K562 (cell line): Measurements from ENCODE around the gene PHTF2. TPM values are rescaled to one million over a fixed set of nuclear protein-coding genes. Genes with fewer than 3 reads are reported as not detected.

Source experiments
- FOSL1 ChIP-seq: fragments of 200-800 bp; sonication (Bioruptor generic); conservative IDR thresholded peaks from 2 replicates; pipeline ENCODE4 v1.6.1; 2016; ENCODE audit warnings: missing genetic modification characterization, missing compliant biosample characterization
- GMEB1 ChIP-seq: fragments of 250-450 bp; sonication (Bioruptor Pico); IDR thresholded peaks from 2 replicates; pipeline ENCODE4 v1.4.0; 2020; ENCODE audit warnings: mild to moderate bottlenecking
- GTF2F1 ChIP-seq: IDR thresholded peaks from 2 replicates; pipeline ENCODE4 v1.6.1; 2011; ENCODE audit warnings: low read depth, low read length, improper control_type of control experiment
- NR2F6 ChIP-seq: fragments of 450-650 bp; formaldehyde crosslinking; IDR thresholded peaks from 2 replicates; pipeline ENCODE4 v1.4.0; 2020; ENCODE audit warnings: mild to moderate bottlenecking
- PTBP1 ChIP-seq: fragments of 200-400 bp; formaldehyde crosslinking; IDR thresholded peaks from 2 replicates; pipeline ENCODE4 v1.6.1; 2017; ENCODE audit warnings: low read depth, low read length
- RAD51 ChIP-seq: fragments of 450-650 bp; IDR thresholded peaks from 2 replicates; pipeline ENCODE4 v1.7.1; 2016; ENCODE audit warnings: low read depth, mild to moderate bottlenecking, borderline replicate concordance
- ZNF76 ChIP-seq: fragments of 250-450 bp; sonication (Bioruptor Pico); IDR thresholded peaks from 2 replicates; pipeline ENCODE4 v1.4.0; 2020; ENCODE audit warnings: mild to moderate bottlenecking, moderate library complexity, borderline replicate concordance
- polyA plus RNA-seq, 8 experiments: library from polyadenylated mRNA; depleted of rRNA in 4 of 8; stranded (reverse) in 5 of 8; unstranded in 3 of 8; fragments of >200 nt; fragmentation: Nextera tagmentation in 2 of 8; fragmentation: Illumina TruSeq in 1 of 8; extraction: Ambion mirVana in 2 of 8; extraction: Trizol in 1 of 8; gene quantifications; 2 replicates each; pipeline versions ENCODE4 v1.2.1 to v1.2.3, GENCODE V29; 2011 to 2014; ENCODE audit warnings: inconsistent platforms in 1 of 8, missing spikeins in 1 of 8
- total RNA-seq, 7 experiments: library from RNA; depleted of rRNA in 6 of 7; stranded (reverse); fragments of >200 nt in 6 of 7; fragmentation: Illumina TruSeq in 2 of 7; extraction: Trizol in 2 of 7; gene quantifications; 2 replicates each; pipeline versions ENCODE4 v1.2.1 to v1.2.3, GENCODE V29; 2011 to 2021; ENCODE audit warnings: low replicate concordance in 1 of 7
- TF ChIP-seq, protein P1 (sequence below): sonication (generic); formaldehyde crosslinking; IDR thresholded peaks from 2 replicates; pipeline ENCODE4 v1.8.0; 2022; ENCODE audit warnings: mild to moderate bottlenecking, missing genetic modification reagents
- TF ChIP-seq, protein P2 (sequence below): sonication (generic); formaldehyde crosslinking; IDR thresholded peaks from 2 replicates; pipeline ENCODE4 v1.9.0; 2022; ENCODE audit warnings: mild to moderate bottlenecking, missing genetic modification reagents
- TF ChIP-seq, protein P3 (sequence below), 2 experiments: fragments of 450-650 bp; formaldehyde crosslinking in 1 of 2; IDR thresholded peaks; 2 replicates each; pipeline versions ENCODE4 v1.4.0 to v1.6.1; 2014 to 2020; ENCODE audit warnings: mild to moderate bottlenecking in 2 of 2, borderline replicate concordance in 1 of 2, low read depth in 1 of 2
- TF ChIP-seq, protein P4 (sequence below): sonication (generic); formaldehyde crosslinking; IDR thresholded peaks from 2 replicates; pipeline ENCODE4 v1.8.0; 2022; ENCODE audit warnings: mild to moderate bottlenecking, low read depth, missing genetic modification reagents

Gene PHTF2
- total and polyA plus RNA-seq, 9 of the 15 experiments (the other 6 are each of a cell fraction or from before 2014, with no cell fraction given), result 17.9 to 43.6 (median 25.4) TPM

GRCh38 chr7:77797734-77798393 lies 709 bp upstream of the PHTF2 start (continued):
- TF ChIP-seq RAD51 (peak; percentile 61; the same call in 1 of the 2 replicates), PTBP1 (no peak), GMEB1 (CRISPR knock-in tag) (peak; percentile 46; the same call in 1 of the 2 replicates), NR2F6 (CRISPR knock-in tag) (0 out of 2 replicates have a peak, but pooled peaks have one; percentile 71), FOSL1 (tag) (0 out of 2 replicates have a peak, but pooled peaks have one; percentile 23), ZNF76 (CRISPR knock-in tag) (peak; percentile 78; the same call in 1 of the 2 replicates), GTF2F1 (0 out of 2 replicates have a peak, but pooled peaks have one; percentile 29)
- TF ChIP-seq, protein P1, sequence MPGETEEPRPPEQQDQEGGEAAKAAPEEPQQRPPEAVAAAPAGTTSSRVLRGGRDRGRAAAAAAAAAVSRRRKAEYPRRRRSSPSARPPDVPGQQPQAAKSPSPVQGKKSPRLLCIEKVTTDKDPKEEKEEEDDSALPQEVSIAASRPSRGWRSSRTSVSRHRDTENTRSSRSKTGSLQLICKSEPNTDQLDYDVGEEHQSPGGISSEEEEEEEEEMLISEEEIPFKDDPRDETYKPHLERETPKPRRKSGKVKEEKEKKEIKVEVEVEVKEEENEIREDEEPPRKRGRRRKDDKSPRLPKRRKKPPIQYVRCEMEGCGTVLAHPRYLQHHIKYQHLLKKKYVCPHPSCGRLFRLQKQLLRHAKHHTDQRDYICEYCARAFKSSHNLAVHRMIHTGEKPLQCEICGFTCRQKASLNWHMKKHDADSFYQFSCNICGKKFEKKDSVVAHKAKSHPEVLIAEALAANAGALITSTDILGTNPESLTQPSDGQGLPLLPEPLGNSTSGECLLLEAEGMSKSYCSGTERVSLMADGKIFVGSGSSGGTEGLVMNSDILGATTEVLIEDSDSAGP (CRISPR knock-in tag), result peak; percentile 57; the same call in 1 of the 2 replicates
- TF ChIP-seq, protein P2, sequence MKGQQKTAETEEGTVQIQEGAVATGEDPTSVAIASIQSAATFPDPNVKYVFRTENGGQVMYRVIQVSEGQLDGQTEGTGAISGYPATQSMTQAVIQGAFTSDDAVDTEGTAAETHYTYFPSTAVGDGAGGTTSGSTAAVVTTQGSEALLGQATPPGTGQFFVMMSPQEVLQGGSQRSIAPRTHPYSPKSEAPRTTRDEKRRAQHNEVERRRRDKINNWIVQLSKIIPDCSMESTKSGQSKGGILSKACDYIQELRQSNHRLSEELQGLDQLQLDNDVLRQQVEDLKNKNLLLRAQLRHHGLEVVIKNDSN, result 0 out of 2 replicates have a peak, but pooled peaks have one; percentile 32
- TF ChIP-seq, protein P3, sequence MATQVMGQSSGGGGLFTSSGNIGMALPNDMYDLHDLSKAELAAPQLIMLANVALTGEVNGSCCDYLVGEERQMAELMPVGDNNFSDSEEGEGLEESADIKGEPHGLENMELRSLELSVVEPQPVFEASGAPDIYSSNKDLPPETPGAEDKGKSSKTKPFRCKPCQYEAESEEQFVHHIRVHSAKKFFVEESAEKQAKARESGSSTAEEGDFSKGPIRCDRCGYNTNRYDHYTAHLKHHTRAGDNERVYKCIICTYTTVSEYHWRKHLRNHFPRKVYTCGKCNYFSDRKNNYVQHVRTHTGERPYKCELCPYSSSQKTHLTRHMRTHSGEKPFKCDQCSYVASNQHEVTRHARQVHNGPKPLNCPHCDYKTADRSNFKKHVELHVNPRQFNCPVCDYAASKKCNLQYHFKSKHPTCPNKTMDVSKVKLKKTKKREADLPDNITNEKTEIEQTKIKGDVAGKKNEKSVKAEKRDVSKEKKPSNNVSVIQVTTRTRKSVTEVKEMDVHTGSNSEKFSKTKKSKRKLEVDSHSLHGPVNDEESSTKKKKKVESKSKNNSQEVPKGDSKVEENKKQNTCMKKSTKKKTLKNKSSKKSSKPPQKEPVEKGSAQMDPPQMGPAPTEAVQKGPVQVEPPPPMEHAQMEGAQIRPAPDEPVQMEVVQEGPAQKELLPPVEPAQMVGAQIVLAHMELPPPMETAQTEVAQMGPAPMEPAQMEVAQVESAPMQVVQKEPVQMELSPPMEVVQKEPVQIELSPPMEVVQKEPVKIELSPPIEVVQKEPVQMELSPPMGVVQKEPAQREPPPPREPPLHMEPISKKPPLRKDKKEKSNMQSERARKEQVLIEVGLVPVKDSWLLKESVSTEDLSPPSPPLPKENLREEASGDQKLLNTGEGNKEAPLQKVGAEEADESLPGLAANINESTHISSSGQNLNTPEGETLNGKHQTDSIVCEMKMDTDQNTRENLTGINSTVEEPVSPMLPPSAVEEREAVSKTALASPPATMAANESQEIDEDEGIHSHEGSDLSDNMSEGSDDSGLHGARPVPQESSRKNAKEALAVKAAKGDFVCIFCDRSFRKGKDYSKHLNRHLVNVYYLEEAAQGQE (IDR thresholded peaks at IDR 0.05; ENCODE audit: borderline replicate concordance), result peak; percentile 24; the same call in 1 of the 2 replicates
- TF ChIP-seq, protein P3 (CRISPR knock-in tag; IDR thresholded peaks at IDR 0.05; ENCODE audit: low read depth), result peak; percentile 70; the same call in 1 of the 2 replicates
- TF ChIP-seq, protein P4, sequence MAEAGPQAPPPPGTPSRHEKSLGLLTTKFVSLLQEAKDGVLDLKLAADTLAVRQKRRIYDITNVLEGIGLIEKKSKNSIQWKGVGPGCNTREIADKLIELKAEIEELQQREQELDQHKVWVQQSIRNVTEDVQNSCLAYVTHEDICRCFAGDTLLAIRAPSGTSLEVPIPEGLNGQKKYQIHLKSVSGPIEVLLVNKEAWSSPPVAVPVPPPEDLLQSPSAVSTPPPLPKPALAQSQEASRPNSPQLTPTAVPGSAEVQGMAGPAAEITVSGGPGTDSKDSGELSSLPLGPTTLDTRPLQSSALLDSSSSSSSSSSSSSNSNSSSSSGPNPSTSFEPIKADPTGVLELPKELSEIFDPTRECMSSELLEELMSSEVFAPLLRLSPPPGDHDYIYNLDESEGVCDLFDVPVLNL (CRISPR knock-in tag), result peak; percentile 55; the same call in 1 of the 2 replicates
